Epithelial cell of esophagus (primary cell): ENCODE measurements around the gene NXPH4.

Experiments used
- DNase-seq: peaks from one replicate; pipeline ENCODE4 v3.0.0; 2010; ENCODE audit warnings: low read depth
- H3K4me3 ChIP-seq: 2 replicates; pipeline ENCODE4 v1.5.1; 2011; ENCODE audit warnings: mild to moderate bottlenecking, low read length, control low read depth
- CTCF ChIP-seq: IDR thresholded peaks from 2 replicates; pipeline ENCODE4 v1.5.1; 2011; ENCODE audit warnings: low read depth, mild to moderate bottlenecking, low read length, control low read depth, inconsistent platforms; ENCODE audit not compliant: insufficient read depth; ENCODE audit errors: missing control alignments

The NXPH4 gene

DNA sequence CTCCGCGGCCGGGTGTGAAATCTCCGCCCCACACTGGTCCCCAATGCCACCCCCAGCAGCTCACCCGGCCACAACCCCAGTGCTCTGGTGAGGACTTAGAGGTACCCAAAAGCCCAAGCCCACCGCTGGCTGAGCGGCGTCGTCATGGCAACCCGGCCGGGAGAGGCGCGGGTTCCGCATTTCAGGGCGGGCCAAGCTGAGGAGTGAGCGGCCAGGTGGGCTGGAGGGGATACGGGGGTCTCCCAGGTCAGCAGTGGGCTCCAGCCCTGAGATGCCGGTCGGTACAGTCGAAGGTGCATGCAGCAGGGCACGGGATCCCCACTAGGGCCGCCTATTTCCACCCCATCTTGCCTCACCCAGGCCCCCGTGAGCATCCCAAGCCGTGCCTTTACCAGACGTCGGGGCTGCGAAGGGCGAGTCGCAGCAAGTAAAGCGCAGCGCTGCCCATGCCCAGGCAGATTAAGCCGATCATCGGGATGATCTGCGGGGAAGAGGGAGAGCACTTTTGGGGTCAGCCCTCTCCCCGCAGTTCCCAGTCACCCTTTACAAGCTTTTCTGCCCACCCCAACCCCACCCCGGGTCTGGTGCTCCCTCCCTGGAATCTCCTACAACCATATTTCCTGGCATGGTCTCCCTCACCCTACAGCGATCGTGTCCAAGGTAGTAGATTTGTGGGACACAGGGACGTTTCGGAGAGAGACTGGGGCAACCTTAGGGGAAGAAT, 19.8 kb downstream of the NXPH4 start:
- TF ChIP-seq CTCF = no peak
- DNase-seq = peak; percentile 62
- peak overlapping the region; percentile 44 for H3K4me3 ChIP-seq

DNA sequence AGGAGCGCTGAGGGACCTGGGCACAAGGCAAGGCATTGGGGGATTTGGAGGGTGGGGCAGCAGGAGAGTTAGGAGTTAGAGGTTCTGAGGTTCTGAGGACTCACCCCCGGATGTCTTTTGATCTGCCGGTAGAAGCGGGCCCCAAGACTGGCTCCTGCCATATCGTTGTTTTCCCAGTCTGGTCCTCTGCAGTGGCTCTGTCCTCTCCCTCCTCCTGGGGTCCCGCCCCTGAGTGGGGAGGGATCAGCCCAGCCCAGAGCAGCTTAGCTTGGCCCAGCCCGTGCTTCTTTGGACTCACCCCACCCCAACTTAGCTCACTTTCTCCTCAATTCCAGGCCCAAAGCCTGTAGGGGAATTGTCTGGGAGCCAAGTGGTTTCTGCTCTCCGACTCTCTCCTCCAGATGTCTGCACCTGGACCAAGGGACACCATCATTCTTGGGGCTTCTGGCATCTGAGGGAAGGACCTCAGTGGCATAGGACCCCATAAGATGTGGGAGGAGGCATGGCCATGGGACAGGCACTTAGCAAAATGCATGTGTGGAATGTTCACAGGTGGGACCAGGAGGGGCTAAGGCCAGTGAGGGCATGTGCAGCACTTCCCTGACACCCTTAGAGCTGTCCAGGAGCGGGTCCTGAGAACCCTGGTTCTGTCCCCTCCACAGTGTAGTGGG, 20.5 kb downstream of the NXPH4 start:
- peak overlapping the region; percentile 44 for H3K4me3 ChIP-seq
- TF ChIP-seq CTCF = no peak
- no peak for DNase-seq

DNA sequence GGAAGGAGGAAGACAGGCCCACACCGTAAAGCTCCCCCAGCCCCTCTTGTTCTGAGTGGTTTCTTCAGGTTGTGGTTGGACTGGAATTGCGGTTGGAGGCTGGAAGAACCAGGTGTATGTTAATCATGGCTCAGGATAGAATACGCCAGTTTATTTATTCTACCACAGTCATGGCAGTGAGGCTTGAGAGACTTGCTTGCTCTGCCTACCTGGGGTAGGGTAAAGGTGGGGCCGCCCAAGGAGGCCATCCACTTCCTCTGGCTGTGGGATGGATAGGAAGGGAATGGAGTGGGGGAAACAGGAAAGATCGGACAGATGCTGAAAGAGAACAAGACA, 21.0 kb downstream of the NXPH4 start:
- no peak overlapping the region for H3K4me3 ChIP-seq
- no peak for TF ChIP-seq CTCF
- DNase-seq = peak; percentile 58

DNA sequence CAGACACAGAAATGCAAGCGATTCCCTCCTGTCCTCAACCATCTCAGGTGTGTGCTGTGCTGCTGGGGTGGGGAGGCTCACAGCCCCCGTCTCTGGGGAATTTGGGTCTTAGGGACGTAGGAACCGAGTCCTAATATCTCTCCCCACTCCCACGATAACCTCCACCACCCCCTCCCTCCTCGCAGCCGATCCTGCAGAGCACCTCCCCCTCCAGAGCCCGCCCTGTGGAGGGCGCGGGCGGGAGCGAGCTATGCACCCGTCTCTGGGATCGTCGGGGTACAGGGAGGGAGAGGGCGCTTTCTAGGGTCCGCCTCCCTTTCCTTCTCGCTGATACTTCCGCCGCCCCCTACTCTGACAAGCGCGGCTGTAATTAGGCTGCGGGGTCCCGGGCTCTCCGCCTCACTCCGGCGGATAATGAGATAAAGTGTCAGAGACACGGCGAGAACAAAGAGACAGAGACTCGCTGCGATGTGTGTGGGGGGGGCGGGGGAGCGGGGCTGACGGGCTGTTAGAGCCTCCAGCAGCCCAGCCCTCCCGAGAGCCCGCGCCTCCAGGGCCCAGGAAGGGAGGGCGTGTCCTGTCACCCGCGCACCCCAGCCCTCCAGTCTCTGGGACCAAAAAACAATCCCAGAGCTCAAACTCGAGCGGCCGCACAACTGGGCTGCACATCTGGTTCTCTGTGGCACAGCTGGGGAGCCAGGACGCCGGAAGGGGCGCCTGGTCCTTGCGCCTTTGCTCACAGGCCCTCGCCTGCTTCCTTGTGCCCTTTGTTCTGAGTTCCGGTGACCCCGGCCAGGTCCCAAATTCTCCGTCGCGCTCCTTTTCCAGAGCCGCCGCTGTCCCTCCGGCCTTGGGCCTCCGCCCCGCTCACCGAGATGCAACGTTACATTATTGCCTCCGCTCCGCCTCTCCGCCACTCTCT, 21.6 kb downstream of the NXPH4 start:
- TF ChIP-seq CTCF = no peak
- no peak for DNase-seq
- H3K4me3 ChIP-seq = peak overlapping the region; percentile 38

- peak; percentile 95 for TF ChIP-seq CTCF
- DNase-seq = peak; percentile 86
- peak overlapping the region; percentile 48 for H3K4me3 ChIP-seq
Observed at GRCh38 chr12:57238854-57239554, 22.4 kb downstream of the NXPH4 start.

GRCh38 chr12:57239587-57240065, 23.0 kb downstream of the NXPH4 start:
- H3K4me3 ChIP-seq = peak overlapping the region; percentile 48
- TF ChIP-seq CTCF = no peak
- DNase-seq = no peak
